HEK293T (cell line): ENCODE data around the gene PCDHGC4.

Experiments
- BHLHE40 ChIP-seq: fragments of 450-650 bp; IDR thresholded peaks from 2 replicates; pipeline ENCODE4 v1.6.1; 2016; ENCODE audit warnings: mild to moderate bottlenecking, moderate library complexity, borderline replicate concordance
- ELF4 ChIP-seq: fragments of 450-650 bp; IDR thresholded peaks from 2 replicates; pipeline ENCODE4 v1.6.1; 2017; ENCODE audit warnings: antibody characterized with exemption
- NFRKB ChIP-seq: fragments of 450-650 bp; IDR thresholded peaks from 2 replicates; pipeline ENCODE4 v1.6.1; 2016; ENCODE audit warnings: mild to moderate bottlenecking, moderate library complexity
- SP1 ChIP-seq: fragments of 450-650 bp; IDR thresholded peaks from 2 replicates; pipeline ENCODE4 v1.6.1; 2017
- SUZ12 ChIP-seq: fragments of 450-650 bp; IDR thresholded peaks from 2 replicates; pipeline ENCODE4 v1.6.1; 2016; ENCODE audit warnings: mild to moderate bottlenecking

GRCh38 chr5:141521244-141521781 is 36.5 kb downstream of the PCDHGC4 start:
- no peak for TF ChIP-seq SP1
- no peak for TF ChIP-seq NFRKB
- no peak for TF ChIP-seq ELF4
- no peak for TF ChIP-seq SUZ12
- no peak for TF ChIP-seq BHLHE40
